Activated T-cell treated with anti-CD3 and anti-CD28 coated beads for 48 hours (primary cell): ENCODE measurements around the gene MN1.

Experiments used
- DNase-seq: peaks from one replicate; pipeline ENCODE4 v3.0.0-alpha.2; 2020; ENCODE audit warnings: low read depth

Gene MN1

GRCh38 chr22:27782088-27782487 is 19.5 kb downstream of the MN1 start:
- no peak for DNase-seq

- DNase-seq, result no peak
These were observed 21.4 kb downstream of the MN1 start for GRCh38 chr22:27780161-27780575.

GRCh38 chr22:27779643-27780042 is 21.9 kb downstream of the MN1 start:
- DNase-seq, result no peak

GRCh38 chr22:27778294-27779090 is 23.1 kb downstream of the MN1 start:
- DNase-seq, result no peak

GRCh38 chr22:27777128-27777527 is 24.4 kb downstream of the MN1 start:
- no peak for DNase-seq

- DNase-seq, result no peak
These were observed 25.0 kb downstream of the MN1 start for GRCh38 chr22:27776650-27776958.

GRCh38 chr22:27775758-27776649 is 25.6 kb downstream of the MN1 start:
- DNase-seq, result no peak

- no peak for DNase-seq
These were observed 26.4 kb downstream of the MN1 start for GRCh38 chr22:27775087-27775698.

- DNase-seq, result no peak
These were observed 27.4 kb downstream of the MN1 start for GRCh38 chr22:27774200-27774599.

GRCh38 chr22:27772984-27773498 is 28.5 kb downstream of the MN1 start:
- no peak for DNase-seq

- DNase-seq, result no peak
These were observed 29.2 kb downstream of the MN1 start for GRCh38 chr22:27772081-27772983.

- DNase-seq, result no peak
These were observed 29.9 kb downstream of the MN1 start for GRCh38 chr22:27771637-27772036.

- DNase-seq, result no peak
These were observed 32.5 kb downstream of the MN1 start for GRCh38 chr22:27769012-27769411.

- DNase-seq, result no peak
These were observed 33.4 kb downstream of the MN1 start for GRCh38 chr22:27768027-27768653.

GRCh38 chr22:27766679-27767078 is 34.9 kb downstream of the MN1 start:
- no peak for DNase-seq

- no peak for DNase-seq
These were observed 35.8 kb downstream of the MN1 start for GRCh38 chr22:27765706-27766291.

GRCh38 chr22:27764722-27765236 is 36.8 kb downstream of the MN1 start:
- DNase-seq, result no peak

GRCh38 chr22:27761665-27762064 is 39.9 kb downstream of the MN1 start:
- DNase-seq, result no peak

GRCh38 chr22:27761000-27761399 is 40.6 kb downstream of the MN1 start:
- no peak for DNase-seq

GRCh38 chr22:27760474-27760873 is 41.1 kb downstream of the MN1 start:
- DNase-seq, result no peak
